ENCODE data around the gene HSD17B10.

- TF ChIP-seq CTCF (conservative IDR thresholded peaks at IDR 0.05) = no peak
- TF ChIP-seq ZFX (IDR thresholded peaks at IDR 0.05) = no peak
Measured at GRCh38 chrX:53421125-53421524, 13.0 kb downstream of the HSD17B10 start.
